ENCODE data around the gene LINC01488.

LINC01488 gene

DNA sequence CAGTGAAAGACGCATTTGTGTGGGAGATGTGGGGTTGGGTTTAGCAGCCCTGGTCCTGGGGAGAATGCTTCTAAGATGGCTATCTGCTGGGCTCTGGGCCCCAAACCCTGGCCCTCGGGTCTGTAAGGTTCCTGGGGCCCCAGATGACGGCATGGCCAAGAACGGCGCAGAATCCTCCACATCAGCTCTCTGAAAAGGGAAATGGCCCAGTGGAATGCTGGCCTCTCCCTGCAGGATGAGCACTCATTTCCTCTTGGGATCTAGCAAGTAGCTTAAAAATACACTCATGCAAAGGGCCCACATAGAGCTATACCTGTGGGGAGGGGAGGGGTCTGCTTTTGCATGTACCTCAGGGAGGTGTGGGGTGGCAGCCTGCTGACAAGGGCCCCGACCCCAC is 37.5 kb upstream of the LINC01488 start:
- POLR2A ChIA-PET = no interaction called here
- no peaks in the 10 kb centered on the region for H3K4me1 ChIP-seq (ENCODE audit: control insufficient read depth, insufficient read depth, low read length)
- no peak overlapping the region for H3K27ac ChIP-seq (ENCODE audit: extremely low read depth, low read depth, low read length)
- no peaks in the 10 kb centered on the region for H3K36me3 ChIP-seq (ENCODE audit: control insufficient read depth in 2 of 2, insufficient read depth in 1 of 2, low read length in 2 of 2)
- H3K9me3 ChIP-seq (ENCODE audit: control insufficient read depth, insufficient read depth, low read depth, low read length) = no peaks in the 10 kb centered on the region
- CTCF ChIA-PET = interaction anchor here (0.5 to 0.7 kb wide), 2 partner anchors 9 to 29 kb away, joined by 3 read pairs; no protein-coding TSS in a partner anchor
- TF ChIP-seq ZNF121 (tag by site-specific recombination; IDR thresholded peaks at IDR 0.05) (no peak), KLF1 (tag by site-specific recombination; IDR thresholded peaks at IDR 0.05) (no peak), ZNF473 (tag by site-specific recombination; IDR thresholded peaks at IDR 0.05) (no peak), ZNF610 (tag by site-specific recombination; IDR thresholded peaks at IDR 0.05; ENCODE audit: borderline replicate concordance) (no peak), HOXD13 (CRISPR knock-in tag; IDR thresholded peaks at IDR 0.05; ENCODE audit: borderline replicate concordance) (no peak), SETDB1 (IDR thresholded peaks at IDR 0.05; ENCODE audit: insufficient read length, low read length) (no peak), ZSCAN23 (tag by site-specific recombination; IDR thresholded peaks at IDR 0.05) (no peak), ZBTB8A (tag by site-specific recombination; IDR thresholded peaks at IDR 0.05) (no peak), ZNF629 (tag by site-specific recombination; IDR thresholded peaks at IDR 0.05) (no peak)
- TF ChIP-seq, protein P1, sequence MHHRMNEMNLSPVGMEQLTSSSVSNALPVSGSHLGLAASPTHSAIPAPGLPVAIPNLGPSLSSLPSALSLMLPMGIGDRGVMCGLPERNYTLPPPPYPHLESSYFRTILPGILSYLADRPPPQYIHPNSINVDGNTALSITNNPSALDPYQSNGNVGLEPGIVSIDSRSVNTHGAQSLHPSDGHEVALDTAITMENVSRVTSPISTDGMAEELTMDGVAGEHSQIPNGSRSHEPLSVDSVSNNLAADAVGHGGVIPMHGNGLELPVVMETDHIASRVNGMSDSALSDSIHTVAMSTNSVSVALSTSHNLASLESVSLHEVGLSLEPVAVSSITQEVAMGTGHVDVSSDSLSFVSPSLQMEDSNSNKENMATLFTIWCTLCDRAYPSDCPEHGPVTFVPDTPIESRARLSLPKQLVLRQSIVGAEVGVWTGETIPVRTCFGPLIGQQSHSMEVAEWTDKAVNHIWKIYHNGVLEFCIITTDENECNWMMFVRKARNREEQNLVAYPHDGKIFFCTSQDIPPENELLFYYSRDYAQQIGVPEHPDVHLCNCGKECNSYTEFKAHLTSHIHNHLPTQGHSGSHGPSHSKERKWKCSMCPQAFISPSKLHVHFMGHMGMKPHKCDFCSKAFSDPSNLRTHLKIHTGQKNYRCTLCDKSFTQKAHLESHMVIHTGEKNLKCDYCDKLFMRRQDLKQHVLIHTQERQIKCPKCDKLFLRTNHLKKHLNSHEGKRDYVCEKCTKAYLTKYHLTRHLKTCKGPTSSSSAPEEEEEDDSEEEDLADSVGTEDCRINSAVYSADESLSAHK (tag by site-specific recombination; IDR thresholded peaks at IDR 0.05) = no peak
- TF ChIP-seq, protein P2, sequence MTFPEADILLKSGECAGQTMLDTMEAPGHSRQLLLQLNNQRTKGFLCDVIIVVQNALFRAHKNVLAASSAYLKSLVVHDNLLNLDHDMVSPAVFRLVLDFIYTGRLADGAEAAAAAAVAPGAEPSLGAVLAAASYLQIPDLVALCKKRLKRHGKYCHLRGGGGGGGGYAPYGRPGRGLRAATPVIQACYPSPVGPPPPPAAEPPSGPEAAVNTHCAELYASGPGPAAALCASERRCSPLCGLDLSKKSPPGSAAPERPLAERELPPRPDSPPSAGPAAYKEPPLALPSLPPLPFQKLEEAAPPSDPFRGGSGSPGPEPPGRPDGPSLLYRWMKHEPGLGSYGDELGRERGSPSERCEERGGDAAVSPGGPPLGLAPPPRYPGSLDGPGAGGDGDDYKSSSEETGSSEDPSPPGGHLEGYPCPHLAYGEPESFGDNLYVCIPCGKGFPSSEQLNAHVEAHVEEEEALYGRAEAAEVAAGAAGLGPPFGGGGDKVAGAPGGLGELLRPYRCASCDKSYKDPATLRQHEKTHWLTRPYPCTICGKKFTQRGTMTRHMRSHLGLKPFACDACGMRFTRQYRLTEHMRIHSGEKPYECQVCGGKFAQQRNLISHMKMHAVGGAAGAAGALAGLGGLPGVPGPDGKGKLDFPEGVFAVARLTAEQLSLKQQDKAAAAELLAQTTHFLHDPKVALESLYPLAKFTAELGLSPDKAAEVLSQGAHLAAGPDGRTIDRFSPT (tag by site-specific recombination; IDR thresholded peaks at IDR 0.05) = no peak
- TF ChIP-seq, protein P3, sequence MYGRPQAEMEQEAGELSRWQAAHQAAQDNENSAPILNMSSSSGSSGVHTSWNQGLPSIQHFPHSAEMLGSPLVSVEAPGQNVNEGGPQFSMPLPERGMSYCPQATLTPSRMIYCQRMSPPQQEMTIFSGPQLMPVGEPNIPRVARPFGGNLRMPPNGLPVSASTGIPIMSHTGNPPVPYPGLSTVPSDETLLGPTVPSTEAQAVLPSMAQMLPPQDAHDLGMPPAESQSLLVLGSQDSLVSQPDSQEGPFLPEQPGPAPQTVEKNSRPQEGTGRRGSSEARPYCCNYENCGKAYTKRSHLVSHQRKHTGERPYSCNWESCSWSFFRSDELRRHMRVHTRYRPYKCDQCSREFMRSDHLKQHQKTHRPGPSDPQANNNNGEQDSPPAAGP (tag by site-specific recombination; IDR thresholded peaks at IDR 0.05) = no peak
- no peak overlapping the region for H3K4me3 ChIP-seq (ENCODE audit: low read depth, low read length)

DNA sequence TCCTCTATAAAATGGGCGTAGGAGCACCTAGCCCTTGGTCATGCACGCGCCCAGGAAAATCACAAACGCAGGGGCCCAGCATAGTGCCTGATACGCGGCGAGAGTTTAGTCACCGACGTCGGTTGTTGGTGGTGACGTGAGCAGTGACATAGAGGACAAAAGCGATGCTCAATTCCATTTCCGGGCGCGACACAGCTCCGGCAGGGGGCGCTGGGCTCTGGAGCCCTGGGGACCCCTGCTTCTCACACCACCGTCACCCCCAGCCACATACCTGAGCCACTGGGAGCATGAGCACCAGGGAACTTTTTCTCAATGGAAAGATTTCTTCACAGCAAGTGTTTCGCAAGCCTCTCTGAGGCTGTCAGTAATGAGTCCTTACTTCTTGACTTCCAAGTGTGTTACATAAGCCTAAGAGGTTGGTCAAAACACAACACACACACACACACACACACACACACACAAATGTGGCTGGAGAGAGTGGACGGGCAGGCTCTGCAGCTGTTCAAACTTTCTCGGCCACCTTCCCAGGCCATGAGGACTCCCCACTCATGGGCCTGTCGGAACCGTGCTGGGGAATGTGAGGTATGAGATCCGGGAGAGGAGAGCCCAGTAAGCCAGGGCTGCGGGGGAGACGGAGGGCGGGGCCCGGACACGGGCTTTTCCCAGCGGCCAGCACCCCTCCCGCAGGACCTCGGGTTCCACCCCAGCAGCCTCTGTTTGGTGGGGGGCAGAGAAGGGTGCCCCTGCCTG is 36.9 kb upstream of the LINC01488 start:
- no peak overlapping the region for H3K4me3 ChIP-seq (ENCODE audit: low read depth, low read length)
- ChIA-PET CTCF (interaction anchor here (0.5 to 0.7 kb wide), 2 partner anchors 9 to 30 kb away, joined by 3 read pairs; no protein-coding TSS in a partner anchor), POLR2A (no interaction called here)
- no peaks in the 10 kb centered on the region for H3K4me1 ChIP-seq (ENCODE audit: control insufficient read depth, insufficient read depth, low read length)
- no peak overlapping the region for H3K27ac ChIP-seq (ENCODE audit: extremely low read depth, low read depth, low read length)
- no peaks in the 10 kb centered on the region for H3K9me3 ChIP-seq (ENCODE audit: control insufficient read depth, insufficient read depth, low read depth, low read length)
- no peaks in the 10 kb centered on the region for H3K36me3 ChIP-seq (ENCODE audit: control insufficient read depth in 2 of 2, insufficient read depth in 1 of 2, low read length in 2 of 2)
- TF ChIP-seq, protein P4, sequence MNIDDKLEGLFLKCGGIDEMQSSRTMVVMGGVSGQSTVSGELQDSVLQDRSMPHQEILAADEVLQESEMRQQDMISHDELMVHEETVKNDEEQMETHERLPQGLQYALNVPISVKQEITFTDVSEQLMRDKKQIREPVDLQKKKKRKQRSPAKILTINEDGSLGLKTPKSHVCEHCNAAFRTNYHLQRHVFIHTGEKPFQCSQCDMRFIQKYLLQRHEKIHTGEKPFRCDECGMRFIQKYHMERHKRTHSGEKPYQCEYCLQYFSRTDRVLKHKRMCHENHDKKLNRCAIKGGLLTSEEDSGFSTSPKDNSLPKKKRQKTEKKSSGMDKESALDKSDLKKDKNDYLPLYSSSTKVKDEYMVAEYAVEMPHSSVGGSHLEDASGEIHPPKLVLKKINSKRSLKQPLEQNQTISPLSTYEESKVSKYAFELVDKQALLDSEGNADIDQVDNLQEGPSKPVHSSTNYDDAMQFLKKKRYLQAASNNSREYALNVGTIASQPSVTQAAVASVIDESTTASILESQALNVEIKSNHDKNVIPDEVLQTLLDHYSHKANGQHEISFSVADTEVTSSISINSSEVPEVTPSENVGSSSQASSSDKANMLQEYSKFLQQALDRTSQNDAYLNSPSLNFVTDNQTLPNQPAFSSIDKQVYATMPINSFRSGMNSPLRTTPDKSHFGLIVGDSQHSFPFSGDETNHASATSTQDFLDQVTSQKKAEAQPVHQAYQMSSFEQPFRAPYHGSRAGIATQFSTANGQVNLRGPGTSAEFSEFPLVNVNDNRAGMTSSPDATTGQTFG (tag by site-specific recombination; IDR thresholded peaks at IDR 0.05; ENCODE audit: borderline replicate concordance) = no peak
- TF ChIP-seq ZNF174 (tag by site-specific recombination; IDR thresholded peaks at IDR 0.05) (no peak), ZNF16 (tag by site-specific recombination; IDR thresholded peaks at IDR 0.05; ENCODE audit: low read depth) (no peak), ZBTB20 (tag by site-specific recombination; IDR thresholded peaks at IDR 0.05) (no peak), ZNF24 (tag by site-specific recombination; IDR thresholded peaks at IDR 0.05) (no peak), ZEB2 (tag by site-specific recombination; IDR thresholded peaks at IDR 0.05) (no peak), IKZF3 (tag by site-specific recombination; IDR thresholded peaks at IDR 0.05) (no peak)
- TF ChIP-seq, protein P5, sequence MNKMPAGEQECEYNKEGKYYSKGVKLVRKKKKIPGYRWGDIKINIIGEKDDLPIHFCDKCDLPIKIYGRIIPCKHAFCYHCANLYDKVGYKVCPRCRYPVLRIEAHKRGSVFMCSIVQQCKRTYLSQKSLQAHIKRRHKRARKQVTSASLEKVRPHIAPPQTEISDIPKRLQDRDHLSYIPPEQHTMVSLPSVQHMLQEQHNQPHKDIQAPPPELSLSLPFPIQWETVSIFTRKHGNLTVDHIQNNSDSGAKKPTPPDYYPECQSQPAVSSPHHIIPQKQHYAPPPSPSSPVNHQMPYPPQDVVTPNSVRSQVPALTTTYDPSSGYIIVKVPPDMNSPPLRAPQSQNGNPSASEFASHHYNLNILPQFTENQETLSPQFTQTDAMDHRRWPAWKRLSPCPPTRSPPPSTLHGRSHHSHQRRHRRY (tag by site-specific recombination; IDR thresholded peaks at IDR 0.05) = no peak
- TF ChIP-seq, protein P6, sequence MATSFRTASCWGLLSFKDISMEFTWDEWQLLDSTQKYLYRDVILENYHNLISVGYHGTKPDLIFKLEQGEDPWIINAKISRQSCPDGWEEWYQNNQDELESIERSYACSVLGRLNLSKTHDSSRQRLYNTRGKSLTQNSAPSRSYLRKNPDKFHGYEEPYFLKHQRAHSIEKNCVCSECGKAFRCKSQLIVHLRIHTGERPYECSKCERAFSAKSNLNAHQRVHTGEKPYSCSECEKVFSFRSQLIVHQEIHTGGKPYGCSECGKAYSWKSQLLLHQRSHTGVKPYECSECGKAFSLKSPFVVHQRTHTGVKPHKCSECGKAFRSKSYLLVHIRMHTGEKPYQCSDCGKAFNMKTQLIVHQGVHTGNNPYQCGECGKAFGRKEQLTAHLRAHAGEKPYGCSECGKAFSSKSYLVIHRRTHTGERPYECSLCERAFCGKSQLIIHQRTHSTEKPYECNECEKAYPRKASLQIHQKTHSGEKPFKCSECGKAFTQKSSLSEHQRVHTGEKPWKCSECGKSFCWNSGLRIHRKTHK (tag by site-specific recombination; IDR thresholded peaks at IDR 0.05) = no peak
- TF ChIP-seq, protein P7, sequence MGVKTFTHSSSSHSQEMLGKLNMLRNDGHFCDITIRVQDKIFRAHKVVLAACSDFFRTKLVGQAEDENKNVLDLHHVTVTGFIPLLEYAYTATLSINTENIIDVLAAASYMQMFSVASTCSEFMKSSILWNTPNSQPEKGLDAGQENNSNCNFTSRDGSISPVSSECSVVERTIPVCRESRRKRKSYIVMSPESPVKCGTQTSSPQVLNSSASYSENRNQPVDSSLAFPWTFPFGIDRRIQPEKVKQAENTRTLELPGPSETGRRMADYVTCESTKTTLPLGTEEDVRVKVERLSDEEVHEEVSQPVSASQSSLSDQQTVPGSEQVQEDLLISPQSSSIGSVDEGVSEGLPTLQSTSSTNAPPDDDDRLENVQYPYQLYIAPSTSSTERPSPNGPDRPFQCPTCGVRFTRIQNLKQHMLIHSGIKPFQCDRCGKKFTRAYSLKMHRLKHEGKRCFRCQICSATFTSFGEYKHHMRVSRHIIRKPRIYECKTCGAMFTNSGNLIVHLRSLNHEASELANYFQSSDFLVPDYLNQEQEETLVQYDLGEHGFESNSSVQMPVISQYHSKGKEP (tag by site-specific recombination; IDR thresholded peaks at IDR 0.05) = no peak
